Measurements from ENCODE around the gene ATF4.
"Not testable (repeated sequence)": the region's sequence is repeated elsewhere in the genome, so short reads cannot be mapped to it uniquely, and the experiment has no call there.

ATF4 gene

DNA sequence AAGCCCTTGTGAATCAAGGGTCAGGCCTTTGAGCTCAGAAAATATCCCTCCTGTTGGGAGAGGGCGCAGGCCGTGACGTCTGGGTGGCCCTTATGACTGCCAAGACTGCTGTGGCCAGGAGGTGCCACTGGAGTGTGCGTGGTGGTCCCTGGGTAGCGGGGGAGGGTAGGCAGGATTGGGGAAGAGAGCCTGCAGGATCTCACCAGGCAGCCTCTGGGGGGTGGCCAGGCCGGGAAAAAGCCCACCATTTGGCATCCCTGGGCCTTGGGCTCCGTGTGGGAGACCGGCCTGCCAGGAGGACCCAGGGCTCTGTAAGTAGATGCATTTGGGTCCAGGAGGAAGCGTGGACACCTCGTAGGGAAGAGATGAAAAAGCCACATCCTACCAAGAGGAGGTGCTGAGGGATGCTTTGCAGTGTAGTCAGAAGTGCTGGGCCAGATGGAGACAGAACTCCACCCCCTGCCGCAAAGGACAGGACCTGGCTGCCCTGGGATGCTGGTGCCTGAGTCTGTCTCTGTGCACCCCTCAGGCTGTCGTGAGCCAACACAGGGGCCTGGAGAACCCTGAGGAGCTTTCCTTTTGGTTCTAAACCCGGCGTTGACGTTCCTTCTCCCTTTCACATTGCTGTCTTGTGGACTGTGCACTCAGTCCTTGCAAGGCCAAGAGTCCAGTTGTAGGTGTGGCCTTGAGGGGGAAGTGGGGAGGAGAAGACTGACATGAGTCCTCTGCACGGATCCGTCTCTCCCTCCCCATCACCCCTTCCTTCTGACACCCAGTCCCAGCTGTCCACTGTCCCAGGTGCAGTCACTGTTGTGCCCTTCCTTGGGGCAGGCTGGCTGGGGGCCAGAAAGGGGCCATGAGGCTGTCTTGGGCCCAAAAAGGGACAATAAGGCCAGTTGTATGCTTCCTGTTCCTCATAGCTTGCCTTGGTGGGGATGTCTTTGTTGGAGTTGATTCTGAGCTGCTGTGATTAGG lies 31.0 kb upstream of the ATF4 start:
- peak in 2 of 10 donors; percentile 50 to 68 for DNase-seq
- intact Hi-C loops (cut with DNase I): loop anchor here (5.0 kb wide), 1 partner anchor 38 kb away; no protein-coding TSS in a partner anchor

DNA sequence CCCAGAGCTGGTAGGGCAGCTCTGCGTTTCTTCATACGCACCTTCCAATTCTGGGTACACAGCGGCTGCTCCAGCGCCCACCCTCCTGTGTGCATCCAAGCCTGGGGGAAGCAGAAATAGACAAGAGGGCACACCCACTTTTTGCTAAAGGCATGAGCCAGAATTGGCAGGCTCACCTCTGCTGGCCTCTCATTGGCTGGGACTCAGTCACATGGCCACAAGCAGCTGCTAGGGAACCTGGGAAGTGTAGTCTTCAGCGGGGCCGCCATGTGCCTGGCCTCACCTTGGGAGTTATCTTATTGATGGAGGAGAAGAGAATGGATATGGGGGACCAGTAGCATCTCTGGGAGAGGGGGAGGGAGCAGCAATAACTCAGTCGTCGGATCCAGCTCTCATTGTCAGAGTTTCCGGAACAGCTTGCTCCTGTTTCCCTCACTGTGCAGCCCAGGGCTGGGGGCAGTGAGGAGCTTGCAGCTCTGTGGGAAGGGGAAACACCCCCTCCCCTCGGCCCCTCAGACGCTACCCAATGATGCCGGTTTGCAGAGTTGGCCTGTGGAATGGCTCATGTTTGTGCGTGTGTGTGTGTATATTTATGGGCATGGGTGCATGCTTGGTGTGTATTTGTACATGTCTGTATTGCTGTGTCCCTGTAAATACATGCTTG lies 30.1 kb upstream of the ATF4 start:
- DNase-seq: peak; percentile 73 to 98 (median 88)
- intact Hi-C loops (cut with DNase I): loop anchor here (5.0 kb wide), 1 partner anchor 37 kb away; no protein-coding TSS in a partner anchor

DNA sequence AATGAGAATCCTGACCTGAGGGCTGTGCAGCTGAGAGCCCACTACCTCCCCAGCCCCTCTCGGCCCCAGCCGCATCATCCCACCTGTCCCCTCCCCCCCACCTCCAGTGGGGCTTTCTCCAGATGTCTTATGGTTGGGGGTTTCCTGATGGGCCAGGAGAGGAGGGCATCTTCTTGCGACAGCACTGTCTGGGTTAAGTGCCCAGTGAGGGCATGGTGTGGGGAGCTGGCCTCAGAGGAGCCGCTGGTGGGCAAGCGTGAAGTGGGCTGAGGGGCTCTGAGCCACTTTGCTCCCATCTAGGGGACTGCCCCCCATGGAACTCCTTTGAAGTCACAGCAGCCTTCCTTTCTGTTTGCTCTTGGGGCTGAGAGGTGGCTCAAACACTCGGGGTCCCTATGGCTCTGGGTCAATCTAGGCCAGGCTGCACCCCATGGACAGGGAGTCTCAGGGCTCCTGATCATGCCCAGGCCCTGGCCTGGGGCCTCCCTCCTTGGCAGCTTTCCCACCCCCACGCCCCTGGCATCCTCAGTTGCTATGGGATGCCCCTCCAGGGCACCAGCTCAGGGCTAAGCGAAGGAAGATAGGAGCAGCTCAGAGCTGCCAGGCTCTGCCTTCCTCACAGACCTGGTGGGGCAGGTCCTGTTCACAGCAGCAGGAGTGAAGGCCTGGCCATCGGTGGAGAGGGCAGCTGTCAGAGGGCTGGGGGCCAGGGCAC lies 29.2 kb upstream of the ATF4 start:
- peak in 3 of 10 donors; percentile 49 to 76 (median 59) for DNase-seq
- intact Hi-C loops (cut with DNase I): loop anchor here (5.0 kb wide), 1 partner anchor 36 kb away; no protein-coding TSS in a partner anchor

DNA sequence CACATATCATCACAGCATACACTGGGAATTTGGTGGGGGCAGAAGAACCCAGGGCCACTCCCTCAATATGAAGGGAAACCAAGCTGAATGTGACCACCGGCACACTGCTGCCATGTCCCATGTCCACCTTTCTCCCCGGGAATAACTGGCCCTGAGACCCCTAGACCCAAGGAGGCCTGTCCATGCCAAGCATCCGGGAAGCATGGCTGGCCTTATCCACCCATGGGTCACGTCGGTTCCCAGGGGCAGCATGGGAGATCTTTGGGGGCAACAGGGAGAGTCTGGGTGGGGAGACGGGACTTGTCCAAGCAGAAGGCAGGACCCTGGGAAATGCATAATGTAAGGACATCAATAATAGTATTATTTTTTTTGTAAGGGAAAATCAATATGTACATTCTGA lies 28.7 kb upstream of the ATF4 start:
- intact Hi-C loops (cut with DNase I): loop anchor here (5.0 kb wide), 1 partner anchor 36 kb away; no protein-coding TSS in a partner anchor
- DNase-seq: peak in 2 of 10 donors; percentile 40 to 59

DNA sequence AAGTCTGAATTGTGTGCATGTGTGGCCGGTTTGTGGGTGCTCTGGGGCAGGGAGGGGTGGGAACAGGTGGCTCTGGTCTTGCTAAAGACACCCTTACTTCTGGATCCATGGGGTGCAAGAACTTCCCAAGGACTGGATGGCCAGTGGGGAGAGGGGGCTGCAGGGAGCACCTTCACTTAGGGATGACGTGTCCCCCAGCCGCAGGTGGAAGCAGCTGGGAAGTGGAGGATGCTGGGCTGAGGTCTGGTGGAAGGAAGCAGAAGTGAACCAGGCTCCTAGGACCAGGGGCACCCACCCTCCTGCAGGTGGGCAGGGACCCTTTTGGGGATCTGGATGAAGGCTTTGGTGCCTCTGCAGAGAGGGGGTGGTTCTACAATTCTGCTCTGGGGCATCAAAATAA lies 28.2 kb upstream of the ATF4 start:
- intact Hi-C loops (cut with DNase I): loop anchor here (5.0 kb wide), 1 partner anchor 35 kb away; no protein-coding TSS in a partner anchor
- peak in 3 of 10 donors; percentile 14 to 63 (median 60) for DNase-seq

DNA sequence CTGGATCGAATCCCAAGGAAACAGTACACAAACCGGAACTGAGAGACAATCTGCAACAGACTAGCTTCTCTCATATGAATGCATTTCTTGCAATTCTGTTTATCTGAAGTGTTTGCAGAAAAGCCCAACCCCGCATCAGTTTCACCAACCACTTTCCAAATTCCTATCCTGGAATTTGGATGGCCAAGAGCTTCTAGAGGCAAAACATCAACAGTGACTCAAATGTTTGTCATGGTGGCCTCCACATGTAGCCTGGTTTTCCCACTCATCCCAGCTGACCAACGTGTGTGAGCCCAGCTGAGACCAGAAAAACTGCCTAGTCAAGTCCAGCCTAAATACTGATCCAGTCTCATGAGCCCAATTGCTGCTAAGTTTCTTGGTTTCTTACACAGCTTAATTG lies 26.6 kb upstream of the ATF4 start:
- intact Hi-C loops (cut with DNase I): loop anchor here (5.0 kb wide), 1 partner anchor 34 kb away; no protein-coding TSS in a partner anchor
- DNase-seq: peak in 2 of 10 donors; percentile 10 to 25

DNA sequence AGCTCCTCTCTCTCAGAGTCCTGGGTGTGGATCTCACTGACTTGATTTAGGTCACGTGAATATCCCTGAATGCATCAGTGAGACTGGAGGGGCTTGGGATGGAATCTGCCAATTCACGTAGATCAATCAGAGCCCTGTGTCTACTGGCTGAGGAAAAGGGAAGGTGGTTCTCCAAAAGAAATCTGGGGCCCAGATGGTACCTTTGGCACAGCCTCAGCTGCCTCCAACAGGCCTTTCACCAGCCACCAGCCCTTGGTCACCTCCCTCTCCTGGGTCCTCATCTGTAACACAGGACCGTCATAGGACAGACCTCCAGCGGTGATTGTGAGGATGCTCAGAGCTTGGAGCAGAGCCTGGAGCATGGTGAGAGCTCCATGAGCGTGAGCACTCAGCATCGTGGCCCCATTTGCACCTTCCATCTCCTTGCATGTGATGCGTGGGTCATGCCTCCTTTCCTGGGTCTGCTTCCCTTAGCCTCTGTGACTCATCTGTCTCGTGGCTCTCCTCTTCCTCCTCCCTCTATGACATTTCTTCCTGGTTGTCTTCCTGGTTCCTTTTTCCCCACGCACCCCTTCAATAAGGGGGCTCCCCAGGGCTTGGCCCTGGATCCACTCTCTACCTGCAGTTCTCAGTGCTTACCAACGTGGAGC lies 25.8 kb upstream of the ATF4 start:
- intact Hi-C loops (cut with DNase I): loop anchor here (5.0 kb wide), 1 partner anchor 33 kb away; no protein-coding TSS in a partner anchor
- DNase-seq: peak in 3 of 10 donors; percentile 30 to 60 (median 48)

DNA sequence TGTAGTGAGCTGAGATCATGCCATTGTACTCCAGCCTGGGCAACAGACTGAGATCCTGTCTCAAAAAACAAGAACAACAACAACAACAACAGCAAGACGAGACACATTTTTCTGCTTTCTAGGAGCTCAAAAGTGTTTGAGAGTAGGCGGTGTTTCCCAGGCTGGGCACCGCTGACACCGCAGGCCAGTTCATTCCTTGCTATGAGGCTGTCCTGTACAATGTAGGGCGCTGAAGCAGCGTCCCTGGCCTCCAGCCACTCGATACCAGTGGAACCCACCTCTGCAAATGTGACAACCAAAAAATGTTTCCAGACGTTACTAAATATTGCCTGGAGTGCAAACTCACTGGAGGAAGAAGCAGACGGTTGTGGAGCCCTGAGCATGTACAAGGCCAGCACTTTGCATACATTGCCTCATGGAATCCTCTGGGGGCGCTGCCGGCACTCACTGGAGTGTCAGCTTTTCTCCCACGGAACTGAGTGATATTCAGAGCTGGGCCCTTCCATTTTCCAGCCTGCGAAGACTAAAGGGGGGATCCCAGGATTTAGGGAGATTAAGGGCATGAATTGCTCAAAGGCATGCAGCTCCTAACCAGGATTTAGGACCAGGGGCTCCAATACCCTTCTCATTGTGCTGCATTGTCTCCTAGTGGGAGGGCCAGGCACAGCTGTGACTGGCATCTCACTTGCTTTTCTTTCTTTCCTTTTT lies 24.1 kb upstream of the ATF4 start:
- intact Hi-C loops (cut with DNase I): no loop called here
- DNase-seq: peak; percentile 77 to 98 (median 88)

DNA sequence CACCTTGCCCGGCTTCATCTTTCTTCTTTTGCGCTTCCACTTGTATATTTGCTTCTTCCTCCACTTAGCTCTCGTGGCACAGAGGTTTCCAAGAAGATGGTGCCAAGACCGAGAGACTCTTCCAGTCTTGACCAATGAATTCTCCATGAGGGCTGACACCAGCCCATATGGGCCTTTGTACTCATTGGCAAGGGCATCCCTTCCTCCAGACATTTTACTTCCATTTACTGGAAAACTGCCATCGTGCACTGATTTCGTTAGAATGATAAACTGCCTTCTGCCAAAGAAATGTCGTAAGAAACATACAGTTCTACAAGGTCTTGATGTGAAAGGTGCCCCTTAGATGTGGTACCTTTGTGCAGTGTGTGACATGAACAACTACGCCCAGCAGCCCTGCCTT lies 22.9 kb upstream of the ATF4 start:
- DNase-seq: peak in 1 of 10 donors; percentile 29
- intact Hi-C loops (cut with DNase I): no loop called here

DNA sequence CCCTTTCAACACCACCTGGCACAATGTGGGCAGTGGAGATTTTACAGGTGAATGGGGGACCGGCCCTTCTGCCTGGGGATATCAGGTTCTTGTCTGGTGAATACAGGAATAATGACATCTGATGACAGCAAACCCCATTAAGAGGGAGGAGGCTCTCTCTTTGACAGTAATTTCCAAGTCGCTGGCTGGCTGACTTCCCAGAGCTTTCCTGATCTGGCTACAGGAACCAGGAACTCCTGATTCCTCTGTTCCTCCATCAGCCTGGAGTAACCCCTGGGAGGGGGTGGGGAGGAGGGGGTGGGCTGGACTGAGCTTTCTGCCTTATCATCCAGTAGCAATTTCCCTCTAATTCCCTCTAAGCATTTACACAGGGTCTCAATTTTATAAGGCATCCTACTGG lies 22.0 kb upstream of the ATF4 start:
- DNase-seq: peak in 4 of 10 donors; percentile 18 to 83 (median 35)
- intact Hi-C loops (cut with DNase I): no loop called here

DNA sequence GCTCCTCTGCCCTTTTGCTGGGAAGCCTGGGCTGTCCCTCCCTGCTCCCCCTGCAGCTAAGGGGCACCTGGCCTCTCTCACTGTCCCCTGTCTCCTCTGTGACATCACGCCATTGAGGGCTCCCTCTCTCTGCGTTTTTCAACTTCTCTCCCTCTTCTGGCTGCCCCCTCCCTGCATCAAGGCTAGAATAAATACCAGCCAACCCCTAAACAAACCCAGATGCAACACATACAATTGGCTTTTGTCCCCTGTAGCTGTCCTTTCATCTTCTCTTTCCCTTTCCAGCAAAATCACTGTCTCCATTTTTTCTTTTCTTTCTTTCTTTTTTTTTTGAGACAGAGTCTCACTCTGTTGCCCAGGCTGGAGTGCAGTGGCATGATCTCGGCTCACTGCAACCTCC lies 21.6 kb upstream of the ATF4 start:
- peak in 4 of 10 donors; percentile 46 to 89 (median 48) for DNase-seq

DNA sequence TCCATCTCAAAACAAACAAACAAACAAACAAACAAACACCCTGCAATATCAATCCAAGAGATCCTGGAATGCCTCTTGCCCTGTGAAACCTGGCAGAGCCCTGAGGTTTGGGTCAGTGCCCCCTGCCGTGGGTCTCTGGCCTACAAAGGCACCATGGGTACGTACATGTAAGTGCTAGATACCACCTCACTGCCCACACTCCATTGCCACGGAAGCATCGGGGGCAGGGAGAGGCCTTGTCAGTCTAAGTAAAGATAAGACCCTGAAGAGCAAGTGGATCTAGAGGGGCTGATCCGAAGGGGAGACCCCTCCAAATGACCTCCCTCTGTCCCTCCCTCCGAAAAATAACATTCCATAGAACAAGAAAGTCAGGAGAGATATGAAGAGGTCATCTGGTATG lies 20.3 kb upstream of the ATF4 start:
- intact Hi-C loops (cut with DNase I): no loop called here
- DNase-seq: peak in 2 of 10 donors; percentile 49 to 65

More for the DNA sequence above, 21.6 kb upstream of the ATF4 start:
- intact Hi-C loops (cut with DNase I): no loop called here

DNA sequence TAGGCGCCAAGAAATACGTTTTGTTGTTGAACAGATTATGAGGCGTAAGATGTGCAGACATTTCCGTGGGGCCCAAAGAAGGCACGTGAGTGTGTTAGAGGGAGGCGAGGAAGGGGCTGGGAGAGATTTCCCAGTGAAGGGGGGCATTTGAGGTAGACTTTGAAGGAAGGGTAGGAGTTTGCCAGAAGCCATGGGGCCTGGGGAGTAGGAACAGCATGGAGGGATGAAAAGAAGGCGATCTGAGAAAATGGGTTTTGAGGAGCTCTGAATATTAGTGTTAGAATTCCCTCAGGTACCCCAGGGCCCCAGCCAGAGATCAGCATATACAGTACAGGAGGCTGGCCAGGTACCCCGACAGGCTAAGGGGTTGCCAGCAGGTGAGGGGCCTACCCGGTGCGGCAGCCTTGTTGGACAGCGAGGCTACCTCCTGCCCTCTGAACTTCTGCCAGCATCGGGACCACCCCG lies 18.7 kb upstream of the ATF4 start:
- intact Hi-C loops (cut with DNase I): no loop called here
- DNase-seq: peak in 1 of 10 donors; percentile 60

DNA sequence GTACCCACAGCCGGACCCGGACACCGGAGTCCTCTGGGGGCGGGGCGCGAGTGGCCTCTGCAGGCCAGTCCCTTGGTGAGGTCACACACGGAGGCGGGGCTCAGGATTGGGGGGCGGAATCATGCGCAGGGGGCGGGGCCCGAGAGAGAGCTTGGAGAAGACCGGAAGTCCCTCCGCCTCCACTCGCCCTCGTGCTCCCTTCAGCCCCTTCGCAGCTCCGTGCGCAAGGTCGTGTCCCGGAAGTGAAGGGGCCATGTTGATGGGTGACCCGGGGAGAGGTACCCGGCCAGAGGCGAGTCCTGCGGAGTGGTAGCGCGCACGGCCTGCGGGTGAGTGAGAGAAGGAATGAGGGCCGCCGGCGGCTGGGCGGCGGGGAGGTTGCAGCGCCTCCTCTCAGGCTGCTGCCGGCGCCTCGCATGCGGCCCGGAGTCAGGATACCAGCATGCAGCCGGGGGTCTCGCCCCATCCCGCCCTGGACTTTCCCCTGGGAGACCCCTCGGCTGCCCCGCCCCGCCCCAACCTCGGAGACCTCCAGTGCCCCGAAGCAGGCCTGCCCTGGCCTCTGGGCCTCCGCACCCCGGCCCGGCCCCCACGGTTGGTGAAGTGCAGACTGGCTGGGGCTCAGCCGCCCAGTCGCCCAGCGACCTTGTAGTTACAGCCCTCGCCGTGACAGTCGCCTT lies 18.1 kb upstream of the ATF4 start, which contains the start of gene MIEF1:
Gene MIEF1, plus strand, starts transcription at position 182 of the 680 bp plus-strand sequence. CDS start 9,005 bp downstream, outside the sequence.
- DNase-seq: peak; percentile 94 to 100 (median 97)
- intact Hi-C loops (cut with DNase I): no loop called here

DNA sequence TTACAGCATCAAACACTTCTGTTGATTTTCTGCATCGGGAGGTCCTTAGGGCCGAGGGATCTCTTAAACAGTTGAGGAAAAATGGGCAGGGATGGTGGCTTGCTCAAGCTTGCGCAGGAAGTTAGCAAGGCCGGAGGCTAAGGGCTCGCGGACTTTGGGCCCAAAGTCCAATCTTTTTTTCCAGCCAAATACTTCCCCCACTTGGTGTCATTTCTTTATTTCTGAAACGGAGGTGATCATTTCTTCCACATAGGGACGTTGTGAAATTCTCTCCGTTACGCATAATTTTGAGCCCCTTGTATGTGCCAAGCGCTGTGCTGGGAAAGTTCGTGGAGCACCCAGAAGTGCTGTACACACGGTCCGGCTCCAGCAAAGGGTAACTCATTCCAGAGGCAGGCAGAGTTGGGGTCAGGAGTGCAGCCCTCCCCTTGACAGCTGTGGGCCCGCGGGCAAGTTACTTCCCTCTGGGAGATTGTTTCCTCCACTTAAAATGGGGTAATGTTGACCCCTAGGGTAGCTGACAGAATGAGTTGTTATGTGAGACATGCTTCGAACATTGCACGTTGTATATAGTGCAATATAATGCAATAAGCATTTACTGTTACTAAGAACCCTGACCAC lies 17.5 kb upstream of the ATF4 start:
- DNase-seq: peak in 3 of 10 donors; percentile 17 to 57 (median 30)
- intact Hi-C loops (cut with DNase I): no loop called here

DNA sequence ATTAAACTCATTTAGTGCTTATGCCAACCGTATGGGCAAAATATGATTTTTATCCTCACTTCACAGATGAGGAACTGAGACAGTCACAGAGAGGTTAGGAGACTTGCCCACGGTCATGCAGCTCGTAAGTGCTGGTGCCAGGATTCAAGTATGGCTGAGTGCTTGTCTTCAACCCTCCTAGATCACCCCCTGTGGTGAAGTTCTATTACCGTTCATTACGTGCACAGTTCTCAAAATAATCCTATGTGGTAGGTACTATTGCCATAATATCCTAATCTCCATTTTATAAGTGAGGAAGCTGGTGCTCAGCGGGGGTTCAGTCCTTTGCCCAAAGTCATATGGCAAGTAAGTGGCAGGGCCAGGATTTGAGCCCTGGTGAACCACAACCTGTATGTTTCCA lies 16.7 kb upstream of the ATF4 start:
- intact Hi-C loops (cut with DNase I): no loop called here
- DNase-seq: no peak

DNA sequence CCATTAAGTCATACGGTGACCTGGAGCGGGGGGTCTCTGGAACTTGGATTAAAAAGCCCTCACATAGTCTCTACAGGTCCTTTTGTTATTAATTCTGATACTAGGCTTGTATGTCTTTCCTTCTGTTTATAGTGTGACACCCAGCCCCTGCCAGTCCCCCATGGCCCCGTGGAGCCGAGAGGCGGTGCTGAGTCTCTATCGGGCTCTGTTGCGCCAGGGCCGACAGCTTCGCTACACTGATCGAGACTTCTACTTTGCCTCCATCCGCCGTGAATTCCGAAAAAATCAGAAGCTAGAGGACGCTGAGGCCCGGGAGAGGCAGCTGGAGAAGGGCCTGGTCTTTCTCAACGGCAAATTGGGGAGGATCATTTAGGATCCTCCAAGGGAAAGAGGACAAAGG lies 16.3 kb upstream of the ATF4 start:
- intact Hi-C loops (cut with DNase I): no loop called here

DNA sequence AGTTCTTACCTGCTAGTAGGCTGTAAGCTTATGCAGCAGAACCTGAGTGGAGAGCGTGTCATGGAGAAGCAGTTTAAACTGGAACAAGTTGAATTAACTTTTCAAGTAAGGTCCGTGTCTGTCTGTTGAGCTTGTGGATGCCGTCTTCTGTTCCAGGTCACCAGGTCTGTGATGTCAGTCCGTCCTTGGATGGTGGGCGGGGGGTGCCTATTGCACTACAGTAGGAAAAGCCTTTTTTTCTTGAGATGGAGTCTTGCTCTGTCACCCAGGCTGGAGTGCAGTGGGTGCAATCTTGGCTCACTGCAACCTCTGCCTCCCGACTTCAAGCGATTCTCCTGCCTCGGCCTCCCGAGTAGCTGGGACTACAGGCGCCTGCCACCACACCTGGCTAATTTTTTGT lies 13.3 kb upstream of the ATF4 start:
- peak in 2 of 10 donors; percentile 1 to 54 for DNase-seq
- intact Hi-C loops (cut with DNase I): not testable (repeated sequence)

More for the DNA sequence above, 16.3 kb upstream of the ATF4 start:
- DNase-seq: peak in 3 of 10 donors; percentile 21 to 30 (median 24)

Data from posterior cingulate gyrus (tissue), 11 donors.